T-helper 2 cell treated with Interferon-gamma antibody and Interleukin-4, amounts not matched to agents 100 ng/mL and 5 ng/mL, for 36 hours (primary cell): Measurements from ENCODE around the gene NAV3. TPM values are rescaled to one million over a fixed set of nuclear protein-coding genes. Genes with fewer than 3 reads are reported as not detected.

Experiments
- intact Hi-C: fragments of 100-400 bp; cut with micrococcal nuclease; formaldehyde crosslinking; loops from one replicate; pipeline ENCODE4 v1.15.1; 2023
- total RNA-seq: library from RNA; stranded (reverse); gene quantifications from 2 replicates; pipeline ENCODE4 v1.2.3, GENCODE V29; 2022

NAV3 gene
- not detected in 2 replicates for total RNA-seq

GRCh38 chr12:77830583-77831351 lies at the start of gene NAV3:
Gene NAV3 (plus strand): TSS chr12:77830894. CDS start chr12:77831462, 568 bp downstream.
- intact Hi-C loops: no loop called here

DNA sequence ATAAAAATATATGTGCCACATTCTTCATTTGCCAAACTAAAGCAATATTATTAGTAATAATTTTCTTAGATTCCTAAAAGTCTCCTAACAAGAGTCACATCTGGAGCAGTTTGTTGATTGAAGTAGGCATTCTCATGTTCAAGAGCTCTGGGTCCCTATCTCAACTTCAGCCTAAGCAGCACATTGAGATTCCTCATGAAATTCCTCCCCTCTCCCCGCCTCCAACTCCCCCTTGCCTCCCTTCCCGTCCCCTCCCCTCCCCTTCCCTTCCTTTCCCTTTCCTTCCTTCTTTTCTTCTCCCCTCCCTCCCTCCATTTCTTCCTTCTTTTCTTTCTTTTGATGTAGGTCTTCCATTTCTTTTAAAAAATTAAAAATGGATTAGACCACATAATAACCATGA lies 48.7 kb upstream of the NAV3 start:
- intact Hi-C loops: no loop called here

- intact Hi-C loops: no loop called here
These were observed 47.9 kb upstream of the NAV3 start for GRCh38 chr12:77782766-77783165.

DNA sequence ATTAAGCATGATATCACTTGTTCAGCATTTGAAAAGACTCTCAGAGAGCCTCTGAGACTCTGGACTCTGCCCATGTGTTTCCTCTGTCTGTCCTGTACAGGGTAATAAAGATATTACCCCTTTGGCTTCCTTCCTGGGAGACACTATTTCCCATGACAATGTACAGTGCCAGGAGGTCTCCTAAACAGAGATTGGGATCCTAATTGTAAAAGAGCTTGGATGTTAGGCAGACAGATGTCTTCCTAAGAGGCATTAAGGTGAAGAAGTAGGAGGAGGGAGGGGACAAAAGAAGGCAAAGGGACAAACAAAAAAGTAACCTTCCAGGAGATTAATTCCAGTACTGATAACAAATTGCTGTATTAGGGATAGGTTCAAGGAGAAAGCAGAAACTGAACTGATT lies 45.5 kb upstream of the NAV3 start:
- intact Hi-C loops: no loop called here

GRCh38 chr12:77786675-77787074 lies 44.0 kb upstream of the NAV3 start:
- intact Hi-C loops: no loop called here

DNA sequence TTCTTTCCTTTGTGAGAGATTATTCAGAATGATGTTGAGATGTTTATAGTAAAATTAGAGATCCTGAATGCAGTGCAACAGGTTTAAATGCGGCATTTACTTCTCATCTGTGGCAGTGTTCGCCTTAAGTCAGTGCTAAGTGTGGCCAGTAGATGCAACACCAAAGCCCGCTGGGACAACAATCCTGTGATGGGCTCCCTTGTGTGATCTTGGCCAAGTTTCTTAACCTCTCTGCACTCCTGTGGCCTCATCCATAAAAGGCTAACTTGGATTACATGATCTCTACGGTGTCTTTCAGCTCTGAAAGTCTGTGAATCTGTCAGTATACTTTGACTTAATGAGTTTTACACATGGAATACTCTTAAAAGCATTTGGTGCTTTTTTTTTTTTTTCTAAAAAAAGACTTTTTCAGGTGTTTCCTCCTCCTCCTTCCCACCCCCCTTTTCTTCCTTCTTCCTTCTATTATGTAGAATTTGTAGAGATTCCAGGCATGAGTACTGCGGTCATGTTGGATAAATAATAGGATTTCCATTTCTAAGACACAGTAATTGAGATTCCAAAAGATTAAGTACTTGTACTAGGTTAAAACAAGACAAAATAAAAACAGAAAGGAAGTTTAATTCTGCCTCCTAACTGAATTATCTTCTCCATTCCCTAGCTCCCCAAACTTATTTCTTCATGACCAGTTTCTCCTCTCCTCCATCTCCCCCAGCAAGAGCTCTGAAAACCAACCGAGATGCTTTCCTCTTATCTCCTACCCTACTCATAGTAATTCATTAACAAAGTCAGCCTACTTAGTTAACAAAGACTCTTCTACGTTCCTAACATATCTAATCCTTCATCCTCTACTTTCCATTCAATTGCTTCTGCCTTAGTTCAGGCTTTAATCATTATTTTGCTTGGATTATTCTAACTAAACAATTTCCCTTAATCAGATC lies 42.2 kb upstream of the NAV3 start:
- intact Hi-C loops: no loop called here

DNA sequence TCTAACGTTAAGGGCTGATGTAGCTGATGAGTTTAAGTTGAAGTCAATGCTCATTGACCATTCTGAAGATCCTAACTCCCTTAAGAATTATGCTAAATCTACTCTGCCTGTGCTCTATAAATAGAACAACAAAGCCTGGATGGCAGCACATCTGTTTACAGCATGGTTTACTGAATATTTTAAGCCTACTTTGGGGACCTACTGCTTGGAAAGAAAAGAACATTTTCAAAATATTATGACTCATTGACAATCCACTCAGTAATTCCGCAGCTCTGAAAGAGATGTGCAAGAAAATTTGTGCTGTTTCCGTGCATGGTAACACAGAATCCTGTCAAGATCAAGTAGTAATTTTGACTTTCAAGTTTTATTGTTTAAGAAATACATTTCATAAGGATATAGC lies 35.0 kb upstream of the NAV3 start:
- intact Hi-C loops: no loop called here

- intact Hi-C loops: no loop called here
These were observed 33.9 kb upstream of the NAV3 start for GRCh38 chr12:77796775-77797174.

DNA sequence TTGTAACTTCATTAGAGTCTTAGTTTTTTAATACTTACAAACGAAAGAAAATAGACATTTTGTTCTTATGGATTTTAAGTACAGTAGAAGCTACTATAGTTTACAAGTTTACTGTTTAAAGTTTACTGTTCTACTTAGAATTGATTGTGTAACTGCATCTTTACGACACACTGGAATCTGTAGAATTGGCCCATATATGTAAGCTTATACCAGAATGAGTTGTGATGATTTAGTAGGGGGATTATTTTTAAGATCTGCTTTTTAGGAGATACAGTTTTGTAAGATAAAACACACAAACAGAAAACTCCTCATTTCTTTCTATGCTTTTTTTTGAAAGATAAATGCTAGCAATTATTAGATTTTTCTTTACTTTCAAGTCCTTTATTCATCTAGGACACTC lies 30.2 kb upstream of the NAV3 start:
- intact Hi-C loops: no loop called here

- intact Hi-C loops: no loop called here
These were observed 22.2 kb upstream of the NAV3 start for GRCh38 chr12:77808534-77808933.

DNA sequence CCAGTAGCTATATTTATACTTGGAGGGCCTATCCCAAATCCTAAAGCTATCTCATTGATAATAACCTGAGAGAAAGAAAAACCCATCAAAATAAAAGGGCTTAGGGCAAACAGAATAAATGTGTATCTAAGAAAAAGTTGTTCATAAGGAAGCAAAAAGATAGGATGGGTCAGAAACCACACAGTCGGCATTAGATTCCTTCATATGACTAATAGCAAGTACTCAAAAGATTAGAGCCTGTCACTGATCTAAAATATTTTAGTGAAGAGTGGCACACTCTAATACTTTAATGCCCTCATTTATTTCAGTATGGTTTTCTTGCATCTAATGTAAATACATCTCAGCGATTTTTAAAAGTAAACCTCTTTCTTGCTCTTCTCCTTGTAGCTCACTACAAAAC lies 17.1 kb upstream of the NAV3 start:
- intact Hi-C loops: no loop called here

GRCh38 chr12:77814386-77814785 lies 16.3 kb upstream of the NAV3 start:
- intact Hi-C loops: no loop called here

GRCh38 chr12:77816196-77816595 lies 14.5 kb upstream of the NAV3 start:
- intact Hi-C loops: no loop called here

DNA sequence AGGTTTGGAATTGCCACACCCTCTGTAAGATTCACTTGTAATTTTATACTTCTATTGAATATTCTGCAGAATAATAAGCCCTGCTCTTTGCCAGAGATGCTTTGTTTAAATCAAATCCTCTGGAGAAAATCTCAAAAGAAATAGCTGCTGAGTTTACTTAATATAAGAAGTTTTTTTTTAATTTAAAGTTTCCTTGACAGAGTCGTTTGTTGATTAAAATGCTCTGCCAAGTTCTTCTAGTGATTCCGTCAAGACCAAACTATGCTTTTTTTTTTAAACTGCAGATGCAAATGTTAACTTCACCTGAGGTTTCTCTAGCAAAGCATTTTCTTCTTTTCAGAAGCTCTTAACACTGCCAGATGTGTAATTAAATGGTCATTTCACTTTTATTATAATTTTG lies 13.4 kb upstream of the NAV3 start:
- intact Hi-C loops: no loop called here

DNA sequence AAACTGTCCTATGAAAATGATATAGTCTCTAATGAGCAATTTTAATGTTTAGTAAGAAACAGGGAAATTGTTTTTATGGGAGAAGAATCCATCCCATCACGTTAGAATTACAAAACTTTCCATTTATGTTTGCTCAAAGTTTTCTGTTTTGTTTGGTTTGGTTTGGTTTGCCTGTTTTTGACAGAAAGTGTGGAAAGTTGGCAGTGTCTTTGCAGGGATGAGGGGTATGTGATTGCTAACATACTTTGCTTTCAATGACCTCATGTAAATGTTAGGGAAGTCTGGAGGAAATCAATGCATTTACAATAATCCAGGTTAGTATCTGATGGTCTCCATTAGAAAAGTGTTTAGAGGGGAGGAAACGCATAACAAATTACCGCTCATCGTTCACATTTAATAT lies 12.3 kb upstream of the NAV3 start:
- intact Hi-C loops: no loop called here

- intact Hi-C loops: no loop called here
These were observed 8.9 kb upstream of the NAV3 start for GRCh38 chr12:77821699-77822203.

GRCh38 chr12:77833329-77833728 lies 2.6 kb downstream of the NAV3 start:
- intact Hi-C loops: no loop called here

DNA sequence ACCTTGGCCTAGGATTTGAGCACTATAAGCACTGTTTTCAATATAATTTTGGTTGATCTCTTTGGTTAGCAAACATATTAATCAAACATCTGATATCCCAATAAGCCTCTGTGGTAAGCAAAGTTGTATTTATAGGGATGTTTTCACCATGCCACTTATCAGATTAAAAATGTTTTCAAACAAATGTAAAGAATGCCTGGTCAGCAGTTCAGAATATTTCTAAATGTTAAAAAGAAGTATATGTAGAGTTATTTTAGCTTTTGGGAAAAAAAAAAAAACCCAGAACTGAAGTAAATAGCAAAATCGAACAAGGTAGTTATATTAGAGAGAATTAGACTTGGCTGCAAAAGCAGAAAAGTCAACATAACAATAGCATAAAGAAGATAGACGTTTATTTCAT lies 3.9 kb downstream of the NAV3 start:
- intact Hi-C loops: no loop called here

GRCh38 chr12:77835969-77836368 lies 5.3 kb downstream of the NAV3 start:
- intact Hi-C loops: no loop called here

GRCh38 chr12:77837876-77838291 lies 7.2 kb downstream of the NAV3 start:
- intact Hi-C loops: no loop called here

- intact Hi-C loops: no loop called here
These were observed 10.8 kb downstream of the NAV3 start for GRCh38 chr12:77841521-77841920.

DNA sequence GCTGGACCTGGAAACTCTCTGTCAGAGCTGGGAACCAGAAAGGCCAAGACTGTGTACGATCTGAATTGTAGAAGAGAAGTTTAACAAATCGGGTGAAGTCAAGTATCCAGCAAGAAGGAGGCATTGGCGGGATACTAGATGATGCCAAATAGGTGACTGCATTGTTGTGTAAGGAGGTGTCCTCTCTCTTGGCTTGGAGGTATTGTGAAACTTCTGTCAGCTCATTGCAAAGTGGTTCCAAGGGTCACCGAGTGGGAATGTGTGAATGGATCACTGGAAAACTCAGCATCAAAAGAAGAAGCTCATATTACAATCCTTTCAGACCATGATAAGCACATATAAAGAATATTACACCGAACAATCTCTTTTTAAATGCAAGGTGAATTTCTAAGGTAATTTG lies 11.7 kb downstream of the NAV3 start:
- intact Hi-C loops: no loop called here
